ACC112 (cell line): ENCODE measurements around the gene CRABP1.

Experiments
- H2AFZ ChIP-seq: fragments of 200-600 bp; sonication (generic); one replicate; pipeline ENCODE4 v1.6.0; 2017; ENCODE audit warnings: antibody characterized with exemption, low read length; ENCODE audit not compliant: unreplicated experiment
- H3K27ac ChIP-seq: fragments of 200-600 bp; sonication (generic); 2 replicates; pipeline ENCODE4 v1.5.1; 2014; ENCODE audit warnings: low read depth, mild to moderate bottlenecking, antibody characterized with exemption, low read length, moderate library complexity
- H3K27me3 ChIP-seq: fragments of 200-600 bp; sonication (generic); 2 replicates; pipeline ENCODE4 v1.6.1; 2014; ENCODE audit warnings: mild to moderate bottlenecking, antibody characterized with exemption, low read length, moderate library complexity, mixed read lengths; ENCODE audit not compliant: insufficient read depth
- H3K36me3 ChIP-seq: fragments of 200-600 bp; sonication (generic); 2 replicates; pipeline ENCODE4 v1.6.1; 2016; ENCODE audit warnings: mild to moderate bottlenecking, antibody characterized with exemption, low read length, moderate library complexity, mixed read lengths; ENCODE audit not compliant: insufficient read depth
- H3K4me1 ChIP-seq: fragments of 200-600 bp; sonication (generic); one replicate; pipeline ENCODE4 v1.6.1; 2016; ENCODE audit warnings: low read length, mixed read lengths; ENCODE audit not compliant: insufficient read depth, unreplicated experiment, control insufficient read depth
- H3K4me3 ChIP-seq: fragments of 200-600 bp; sonication (generic); 2 replicates; pipeline ENCODE4 v1.5.1; 2014; ENCODE audit warnings: mild to moderate bottlenecking, low read depth, low read length
- H3K79me2 ChIP-seq: fragments of 200-600 bp; sonication (generic); one replicate; pipeline ENCODE4 v1.6.0; 2016; ENCODE audit warnings: low read length; ENCODE audit not compliant: control insufficient read depth, unreplicated experiment, insufficient read depth

The CRABP1 gene

DNA sequence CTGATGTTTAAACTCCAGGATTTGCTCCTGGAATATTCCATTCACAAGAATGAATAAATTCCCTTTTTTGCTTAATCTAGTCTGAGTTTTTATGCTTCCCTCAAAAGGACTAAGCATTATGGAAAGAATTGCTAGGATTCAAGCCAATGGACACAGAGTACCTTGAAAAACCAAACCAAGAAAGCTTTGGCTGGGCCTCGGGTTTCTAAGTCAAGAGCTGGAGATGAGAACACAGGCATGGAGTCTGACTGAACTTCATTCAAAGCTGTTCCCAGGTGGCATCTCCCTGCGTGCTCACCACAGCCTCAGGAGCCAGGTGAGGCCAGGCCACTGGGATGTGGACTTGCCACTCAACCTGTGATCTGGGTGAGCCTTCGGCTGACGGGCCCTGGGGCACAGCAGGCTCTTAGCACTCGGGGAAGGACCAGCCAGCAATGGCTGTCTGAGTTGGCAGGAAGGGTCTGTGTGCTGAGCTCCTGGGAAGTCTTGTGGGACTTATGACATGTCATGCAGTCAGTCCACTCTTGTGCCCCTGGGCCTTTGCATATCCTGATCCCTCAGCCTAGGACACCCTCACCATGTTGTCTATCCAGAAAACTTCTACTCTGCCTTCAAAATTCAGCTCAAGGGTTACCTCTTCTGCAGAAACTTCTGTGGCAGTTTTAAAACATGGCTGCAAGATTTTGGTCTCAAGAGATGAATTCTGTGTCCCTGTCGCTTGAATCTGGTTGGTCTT, 21.8 kb downstream of the CRABP1 start:
- Histone ChIP-seq H3K27ac (no peak overlapping the region), H3K27me3 (peaks cover 80% of the 10 kb centered on the region), H2AFZ (no peak overlapping the region), H3K4me1 (no peaks in the 10 kb centered on the region), H3K4me3 (no peak overlapping the region), H3K36me3 (no peaks in the 10 kb centered on the region), H3K79me2 (no peaks in the 10 kb centered on the region)

DNA sequence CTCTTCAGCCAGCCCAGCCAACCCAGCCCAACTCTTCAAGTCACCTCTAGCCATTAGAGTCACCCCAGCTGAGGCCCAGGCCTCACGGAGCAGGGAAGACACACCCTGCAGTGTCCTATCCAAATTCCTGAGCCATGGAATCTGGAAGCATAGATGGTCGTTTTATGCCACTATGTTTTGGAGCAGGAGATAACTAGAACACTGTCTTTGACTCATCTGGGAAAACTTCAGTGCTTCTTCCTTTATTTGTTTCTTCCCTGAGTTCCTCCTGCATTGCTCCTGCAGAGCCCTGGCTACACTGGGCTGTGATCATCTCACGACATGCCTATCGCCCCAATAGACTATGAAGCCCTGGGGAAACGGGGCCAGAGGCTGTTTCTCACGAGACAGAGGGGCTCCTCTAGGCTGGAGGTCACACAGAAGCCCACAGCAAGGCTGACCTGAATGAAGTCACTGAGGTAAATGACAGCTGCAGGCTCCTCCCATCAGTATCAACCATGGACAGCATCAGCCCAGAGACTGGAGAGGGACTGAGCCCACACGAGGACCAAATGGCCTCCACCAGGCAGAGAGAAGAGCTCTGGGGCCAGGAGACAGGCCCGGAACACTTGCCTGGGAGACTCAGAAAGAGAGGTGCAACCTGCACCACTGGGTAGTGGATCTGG, 22.7 kb downstream of the CRABP1 start:
- Histone ChIP-seq H3K36me3 (no peaks in the 10 kb centered on the region), H3K4me3 (no peak overlapping the region), H3K4me1 (no peaks in the 10 kb centered on the region), H3K27ac (no peak overlapping the region), H3K27me3 (peaks cover 73% of the 10 kb centered on the region), H3K79me2 (no peaks in the 10 kb centered on the region), H2AFZ (no peak overlapping the region)

DNA sequence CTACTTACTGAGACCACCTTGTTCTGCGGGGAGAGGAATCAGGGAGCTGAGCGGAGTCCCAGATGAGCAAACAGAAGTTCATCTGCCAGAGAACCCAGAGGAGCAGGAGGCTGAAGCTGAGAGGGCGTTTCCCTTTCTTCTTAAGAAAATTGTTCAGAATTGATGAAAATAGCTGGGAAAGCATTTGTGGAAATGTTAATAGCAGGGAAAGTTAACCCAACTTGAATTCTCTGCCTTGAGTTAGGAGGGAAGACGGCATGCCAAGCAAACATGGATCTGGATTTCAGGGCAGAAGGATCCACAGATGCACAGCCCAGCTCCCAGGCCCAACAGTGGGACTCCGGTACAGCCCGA, 23.2 kb downstream of the CRABP1 start:
- H3K36me3 ChIP-seq, result no peaks in the 10 kb centered on the region
- H2AFZ ChIP-seq, result no peak overlapping the region
- H3K4me1 ChIP-seq, result no peaks in the 10 kb centered on the region
- H3K27ac ChIP-seq, result no peak overlapping the region
- no peaks in the 10 kb centered on the region for H3K79me2 ChIP-seq
- H3K27me3 ChIP-seq, result peaks cover 68% of the 10 kb centered on the region
- no peak overlapping the region for H3K4me3 ChIP-seq

DNA sequence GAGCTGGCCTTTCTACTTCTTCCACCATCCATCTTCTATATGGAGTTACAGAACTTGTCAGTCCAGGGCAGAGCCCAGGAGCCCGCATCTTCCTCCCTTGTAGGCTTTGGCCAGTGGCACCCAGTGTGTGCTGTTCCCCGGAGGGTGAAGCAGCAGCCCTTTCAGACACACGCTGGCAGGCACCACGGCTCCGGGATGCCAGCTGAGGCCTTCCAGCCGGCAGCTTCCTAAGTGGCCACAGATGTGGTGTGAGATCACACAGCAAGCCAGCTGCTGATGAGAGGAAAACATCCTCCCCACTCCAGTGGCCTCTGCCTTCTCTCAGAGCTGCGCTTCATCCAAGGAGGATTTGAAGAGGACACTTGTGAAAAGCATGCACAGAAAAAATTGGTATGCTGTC, 24.1 kb downstream of the CRABP1 start:
- H3K4me3 ChIP-seq, result no peak overlapping the region
- H3K27me3 ChIP-seq, result peaks cover 66% of the 10 kb centered on the region
- H2AFZ ChIP-seq, result no peak overlapping the region
- no peaks in the 10 kb centered on the region for H3K4me1 ChIP-seq
- H3K79me2 ChIP-seq, result no peaks in the 10 kb centered on the region
- no peak overlapping the region for H3K27ac ChIP-seq
- no peaks in the 10 kb centered on the region for H3K36me3 ChIP-seq

DNA sequence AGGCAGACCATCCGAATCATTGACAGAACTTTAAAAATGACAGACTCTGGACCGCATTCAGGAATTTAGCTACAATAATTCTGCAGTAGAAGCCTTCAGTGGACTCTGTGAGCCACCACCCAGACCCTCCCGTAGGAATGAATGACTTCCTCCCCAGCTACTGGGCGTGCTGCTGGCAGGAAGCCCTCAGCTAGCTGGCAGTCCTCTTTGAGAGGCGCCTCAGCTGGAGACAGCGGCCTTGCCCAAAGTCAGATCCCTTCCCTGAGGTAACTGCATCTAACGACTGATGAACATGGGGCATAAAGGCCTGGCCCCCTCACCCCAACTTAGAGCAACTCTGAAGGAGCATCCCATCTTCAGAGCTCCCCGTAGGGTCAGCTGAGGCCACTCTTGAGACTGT, 25.8 kb downstream of the CRABP1 start:
- Histone ChIP-seq H2AFZ (no peak overlapping the region), H3K79me2 (no peaks in the 10 kb centered on the region), H3K27me3 (peaks cover 58% of the 10 kb centered on the region), H3K4me1 (no peaks in the 10 kb centered on the region), H3K27ac (no peak overlapping the region), H3K36me3 (no peaks in the 10 kb centered on the region), H3K4me3 (no peak overlapping the region)

DNA sequence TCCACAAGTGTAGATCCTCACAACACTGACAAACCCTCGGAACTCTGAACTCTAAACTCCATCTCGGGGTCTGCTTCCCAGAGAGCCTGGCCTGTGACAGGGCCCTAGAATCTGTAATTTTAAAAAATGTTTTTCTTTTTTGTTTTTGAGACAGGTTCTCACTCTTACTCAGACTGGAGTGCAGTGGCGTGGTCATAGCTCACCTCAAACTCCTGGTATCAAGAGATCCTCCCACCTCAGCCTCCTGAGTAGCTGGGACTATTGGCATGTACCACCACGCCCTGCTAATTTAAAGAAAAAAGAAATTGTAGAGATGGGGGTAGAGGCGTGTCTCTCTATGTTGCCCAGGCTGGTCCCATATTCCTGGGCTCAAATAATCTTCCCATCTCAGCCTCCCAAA, 26.2 kb downstream of the CRABP1 start:
- Histone ChIP-seq H2AFZ (no peak overlapping the region), H3K4me1 (no peaks in the 10 kb centered on the region), H3K36me3 (no peaks in the 10 kb centered on the region), H3K79me2 (no peaks in the 10 kb centered on the region), H3K27me3 (peaks cover 54% of the 10 kb centered on the region), H3K27ac (no peak overlapping the region), H3K4me3 (no peak overlapping the region)

DNA sequence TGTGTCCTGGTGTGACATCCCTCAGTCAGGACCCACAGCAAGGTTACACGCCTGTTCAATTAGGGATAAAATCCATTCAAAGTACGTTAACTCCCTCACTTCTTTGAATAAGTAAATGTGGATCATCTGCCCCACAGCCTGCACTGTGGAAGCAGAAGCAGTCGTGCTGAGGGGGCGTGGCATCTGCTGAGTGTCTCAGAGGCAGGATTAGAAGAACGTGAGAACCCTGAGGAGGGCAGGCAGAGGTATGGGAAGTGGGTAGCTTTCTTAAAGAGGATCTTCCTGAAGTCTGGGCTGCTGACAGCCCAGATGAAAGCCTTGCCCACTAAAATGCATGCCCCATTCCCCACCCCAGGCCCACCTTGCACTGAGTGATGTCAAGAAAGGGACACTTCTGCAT, 28.5 kb downstream of the CRABP1 start:
- no peak overlapping the region for H3K27ac ChIP-seq

DNA sequence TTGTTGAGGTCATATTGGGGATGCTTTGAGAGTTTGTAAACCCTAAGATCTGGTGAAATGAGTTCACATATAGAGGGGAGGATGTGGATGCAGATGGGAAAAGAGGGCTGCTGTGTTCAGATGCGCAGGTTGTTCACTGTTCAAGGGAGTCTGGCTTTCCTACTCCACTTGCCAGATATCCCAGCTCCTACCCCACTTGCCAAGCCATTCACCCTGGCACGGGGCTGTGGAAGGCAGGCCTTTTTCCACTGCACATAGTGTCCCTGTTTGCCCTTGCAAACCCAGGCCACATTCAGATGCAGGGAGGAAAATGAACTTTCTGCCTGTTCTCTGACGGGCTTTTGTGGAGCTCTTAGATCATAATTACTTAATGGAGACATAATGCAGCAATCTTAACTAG, 29.0 kb downstream of the CRABP1 start:
- H3K4me1 ChIP-seq, result no peaks in the 10 kb centered on the region
- H3K27me3 ChIP-seq, result peaks cover 30% of the 10 kb centered on the region
- no peak overlapping the region for H3K4me3 ChIP-seq
- H2AFZ ChIP-seq, result no peak overlapping the region
- H3K79me2 ChIP-seq, result no peaks in the 10 kb centered on the region
- no peaks in the 10 kb centered on the region for H3K36me3 ChIP-seq
- H3K27ac ChIP-seq, result no peak overlapping the region

More for the DNA sequence above, 28.5 kb downstream of the CRABP1 start:
- Histone ChIP-seq H3K36me3 (no peaks in the 10 kb centered on the region), H2AFZ (no peak overlapping the region), H3K4me3 (no peak overlapping the region), H3K27me3 (peaks cover 34% of the 10 kb centered on the region), H3K79me2 (no peaks in the 10 kb centered on the region), H3K4me1 (no peaks in the 10 kb centered on the region)

DNA sequence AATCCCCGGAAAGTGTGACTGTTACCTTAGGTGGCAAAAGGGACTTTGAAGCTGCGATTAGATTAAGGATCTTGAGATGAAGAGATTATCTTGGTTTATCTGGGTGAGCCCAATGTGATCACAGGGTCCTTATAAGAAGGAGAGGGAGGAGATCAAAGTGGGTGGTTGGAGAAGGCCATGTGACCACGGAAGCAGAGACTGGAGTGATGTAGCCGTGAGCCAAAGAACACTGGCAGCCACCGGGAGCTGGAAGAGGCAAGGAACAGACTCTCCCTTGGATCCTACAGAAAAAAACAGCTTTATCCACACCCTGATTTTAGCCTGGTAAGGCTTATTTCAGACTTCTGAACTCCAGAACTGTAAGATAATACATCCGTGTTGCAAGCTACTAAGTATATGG, 29.9 kb downstream of the CRABP1 start:
- no peaks in the 10 kb centered on the region for H3K36me3 ChIP-seq
- no peaks in the 10 kb centered on the region for H3K79me2 ChIP-seq
- H3K27me3 ChIP-seq, result peaks cover 22% of the 10 kb centered on the region
- H3K27ac ChIP-seq, result no peak overlapping the region
- no peaks in the 10 kb centered on the region for H3K4me1 ChIP-seq
- H2AFZ ChIP-seq, result no peak overlapping the region
- H3K4me3 ChIP-seq, result no peak overlapping the region

DNA sequence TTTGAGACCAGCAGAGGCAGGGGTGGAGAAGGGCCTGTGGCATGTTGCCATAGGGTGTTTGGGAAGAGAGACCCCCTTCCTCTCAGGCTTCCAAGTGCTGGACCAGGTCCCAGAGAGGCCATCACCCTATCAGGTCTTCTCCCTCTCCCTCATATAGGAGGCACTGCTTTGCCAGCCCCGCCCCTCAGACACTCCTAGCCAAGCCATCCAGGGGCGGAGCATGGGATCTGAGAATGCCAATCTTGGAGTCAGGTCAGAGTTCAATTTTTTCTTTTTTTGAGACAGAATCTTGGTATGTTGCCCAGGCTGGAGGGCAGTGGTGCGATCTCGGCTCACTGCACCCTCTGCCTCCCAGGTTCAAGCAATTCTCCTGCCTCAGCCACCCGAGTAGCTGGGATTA, 32.7 kb downstream of the CRABP1 start:
- no peak overlapping the region for H3K27ac ChIP-seq
- no peaks in the 10 kb centered on the region for H3K4me1 ChIP-seq
- H3K4me3 ChIP-seq, result no peak overlapping the region
- no peak overlapping the region for H2AFZ ChIP-seq
- peaks cover 16% of the 10 kb centered on the region for H3K27me3 ChIP-seq
- no peaks in the 10 kb centered on the region for H3K36me3 ChIP-seq
- no peaks in the 10 kb centered on the region for H3K79me2 ChIP-seq
